GM18907 (cell line): ENCODE results near the gene OOSP1.
"Not testable (repeated sequence)": the region's sequence is repeated elsewhere in the genome, so short reads cannot be mapped to it uniquely, and the experiment has no call there.

Experiments
- ATAC-seq: cut with Tn5 transposase; IDR thresholded peaks from one replicate; pipeline ENCODE4 v1.9.1; 2021; ENCODE audit warnings: mild to moderate bottlenecking, moderate library complexity; ENCODE audit not compliant: unreplicated experiment

Gene OOSP1

GRCh38 chr11:59938132-59938531, at the start of gene OOSP1:
Gene OOSP1, plus strand, starts transcription at chr11:59938432. Its CDS starts 23 bp downstream, at chr11:59938455.
- no peak for ATAC-seq

GRCh38 chr11:59891781-59892181, 46.5 kb upstream of the OOSP1 start:
- ATAC-seq: no peak

GRCh38 chr11:59894616-59895015, 43.6 kb upstream of the OOSP1 start:
- ATAC-seq: no peak

- no peak for ATAC-seq
These were observed 40.2 kb upstream of the OOSP1 start for GRCh38 chr11:59898046-59898445.

- no peak for ATAC-seq
These were observed 39.6 kb upstream of the OOSP1 start for GRCh38 chr11:59898650-59899049.

GRCh38 chr11:59899532-59899931, 38.7 kb upstream of the OOSP1 start:
- ATAC-seq: no peak

- no peak for ATAC-seq
These were observed 37.7 kb upstream of the OOSP1 start for GRCh38 chr11:59900366-59901126.

- ATAC-seq: no peak
These were observed 36.9 kb upstream of the OOSP1 start for GRCh38 chr11:59901306-59901705.

- not testable (repeated sequence) for ATAC-seq
These were observed 34.7 kb upstream of the OOSP1 start for GRCh38 chr11:59903569-59903968.

- ATAC-seq: no peak
These were observed 19.8 kb upstream of the OOSP1 start for GRCh38 chr11:59918480-59918879.

GRCh38 chr11:59918987-59919589, 19.1 kb upstream of the OOSP1 start:
- ATAC-seq: no peak

- no peak for ATAC-seq
These were observed 14.4 kb upstream of the OOSP1 start for GRCh38 chr11:59923813-59924212.

GRCh38 chr11:59931688-59932087, 6.5 kb upstream of the OOSP1 start:
- ATAC-seq: no peak

- ATAC-seq: no peak
These were observed 486 bp downstream of the OOSP1 start for GRCh38 chr11:59938718-59939117.

GRCh38 chr11:59939482-59939881, 1.2 kb downstream of the OOSP1 start:
- ATAC-seq: no peak

GRCh38 chr11:59941091-59941490, 2.9 kb downstream of the OOSP1 start:
- ATAC-seq: no peak

GRCh38 chr11:59943997-59944714, 5.9 kb downstream of the OOSP1 start:
- ATAC-seq: no peak

GRCh38 chr11:59944720-59945119, 6.5 kb downstream of the OOSP1 start:
- ATAC-seq: no peak

GRCh38 chr11:59953463-59954218, 15.4 kb downstream of the OOSP1 start:
- no peak for ATAC-seq

GRCh38 chr11:59954219-59954847, 16.1 kb downstream of the OOSP1 start:
- no peak for ATAC-seq

GRCh38 chr11:59957094-59957493, 18.9 kb downstream of the OOSP1 start:
- ATAC-seq: no peak
